NOMO-1 treated with dmso at 0.1 percent for 144 hours (cell line): ENCODE data around the gene FOXO1.

ENCODE experiments used
- DNase-seq: peaks from one replicate; lab custom pipeline; 2025; ENCODE audit not compliant: unreplicated experiment; lab: John Stamatoyannopoulos, UW

The FOXO1 gene

GRCh38 chr13:40611004-40611403 lies 55.4 kb downstream of the FOXO1 start:
- DNase-seq = no peak

GRCh38 chr13:40609972-40610726 lies 56.3 kb downstream of the FOXO1 start:
- DNase-seq = no peak

- no peak for DNase-seq
Observed at GRCh38 chr13:40608308-40608707, 58.1 kb downstream of the FOXO1 start.

DNA sequence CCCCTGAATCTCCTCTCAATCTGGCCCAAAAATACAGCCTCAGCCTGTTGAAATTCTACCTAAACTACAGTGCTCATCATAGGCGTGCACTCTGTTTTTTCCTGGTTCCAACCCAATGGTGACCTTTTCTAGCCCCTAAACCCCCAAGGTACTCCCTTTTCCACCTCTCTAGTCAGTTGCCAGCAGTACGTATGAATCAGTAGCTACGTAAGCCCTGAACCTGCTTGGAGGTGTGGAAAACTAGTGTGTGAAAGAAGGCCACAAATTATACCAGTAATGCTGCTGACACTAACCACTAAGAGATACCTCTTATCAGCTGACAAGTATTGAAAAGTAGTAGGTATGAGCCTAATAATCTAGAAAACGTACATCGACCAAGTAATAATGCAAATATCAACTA lies 60.9 kb downstream of the FOXO1 start:
- DNase-seq = no peak

GRCh38 chr13:40604135-40604534 lies 62.3 kb downstream of the FOXO1 start:
- no peak for DNase-seq

DNA sequence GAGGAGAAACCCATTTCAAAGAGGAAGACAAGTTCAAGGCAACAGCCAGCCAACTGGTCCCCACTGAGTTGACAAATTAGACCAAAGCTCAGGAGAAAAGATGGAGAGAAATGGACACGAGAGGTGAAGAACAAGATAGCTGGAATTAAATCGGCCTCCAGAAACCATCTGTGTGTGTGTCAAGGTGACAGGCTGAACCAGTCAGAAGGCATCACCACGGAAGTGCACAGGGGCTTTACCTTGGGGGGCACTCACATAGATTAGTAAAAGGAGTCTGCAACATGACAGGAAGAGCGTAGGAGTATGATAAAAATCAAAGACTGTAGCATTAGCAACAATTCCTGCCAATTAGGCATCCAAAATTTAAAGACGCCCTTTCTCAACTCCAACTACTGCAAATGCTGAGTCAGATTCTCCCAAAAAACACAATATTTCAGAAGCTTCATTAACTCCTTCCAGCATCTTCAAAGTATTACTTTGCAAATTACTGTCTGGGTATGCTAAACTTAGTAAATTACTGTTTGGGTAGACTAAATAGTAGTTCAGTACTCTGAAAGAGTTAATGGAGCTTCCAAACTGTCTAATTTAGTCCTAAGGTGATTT lies 66.2 kb downstream of the FOXO1 start:
- DNase-seq = no peak

DNA sequence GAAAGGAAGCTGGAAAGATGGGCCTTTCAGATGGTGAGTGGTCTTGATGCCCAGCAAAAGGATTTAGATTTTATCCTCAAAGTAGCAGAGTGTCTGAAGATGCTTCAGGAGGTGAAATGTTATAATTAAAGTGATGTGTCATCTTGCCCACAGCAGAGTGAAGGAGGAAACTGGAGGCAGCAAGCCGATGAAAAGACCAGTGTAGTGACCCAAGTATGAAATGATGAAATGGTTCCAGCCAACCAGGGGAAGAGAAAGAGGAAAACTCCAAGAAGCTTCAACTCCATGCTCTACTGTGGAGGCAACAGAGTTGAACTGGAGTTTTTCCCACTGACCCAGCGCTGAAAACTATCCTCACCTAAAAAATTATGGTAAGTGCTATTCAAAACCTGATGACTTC lies 66.7 kb downstream of the FOXO1 start:
- DNase-seq = no peak

- no peak for DNase-seq
Observed at GRCh38 chr13:40599124-40599523, 67.3 kb downstream of the FOXO1 start.

DNA sequence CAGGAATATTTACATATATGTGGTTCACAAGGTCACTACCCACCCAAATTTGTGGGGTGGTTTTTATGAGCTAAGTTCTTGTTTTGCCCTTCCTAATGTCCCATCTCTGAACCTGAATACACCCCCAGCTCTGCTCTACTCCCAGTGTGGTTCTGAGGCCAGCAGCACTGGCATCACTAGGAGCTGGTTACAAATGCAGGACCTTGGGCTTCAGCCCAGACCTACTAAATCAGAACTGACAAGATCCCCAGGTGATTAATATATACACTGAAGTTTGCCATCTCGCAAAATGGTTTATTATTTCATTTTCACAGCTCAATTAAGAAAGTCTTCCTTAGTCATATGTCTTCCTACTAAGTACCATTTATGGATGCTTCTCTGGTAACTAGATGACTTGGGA lies 67.9 kb downstream of the FOXO1 start:
- DNase-seq = no peak

GRCh38 chr13:40597735-40598365 lies 68.6 kb downstream of the FOXO1 start:
- DNase-seq = no peak

DNA sequence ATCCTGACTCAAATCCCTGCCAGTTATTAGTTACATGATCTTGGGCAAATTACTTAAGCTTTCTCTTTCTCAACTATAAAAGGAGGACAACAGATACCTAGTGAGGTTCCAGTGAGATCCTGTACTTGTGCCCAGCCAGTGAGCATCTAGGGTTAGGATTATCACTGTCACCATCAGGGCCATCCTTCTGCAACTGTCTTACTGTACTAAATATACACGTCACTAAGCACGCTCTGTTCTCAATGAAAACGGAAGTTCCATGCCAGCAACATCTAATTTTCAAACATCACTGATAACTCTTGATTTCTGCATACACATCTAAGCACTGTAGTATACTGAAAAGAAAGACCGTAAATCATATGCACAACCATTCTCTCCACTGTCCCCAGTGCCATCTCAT lies 70.0 kb downstream of the FOXO1 start:
- no peak for DNase-seq

GRCh38 chr13:40595693-40596092 lies 70.7 kb downstream of the FOXO1 start:
- no peak for DNase-seq

DNA sequence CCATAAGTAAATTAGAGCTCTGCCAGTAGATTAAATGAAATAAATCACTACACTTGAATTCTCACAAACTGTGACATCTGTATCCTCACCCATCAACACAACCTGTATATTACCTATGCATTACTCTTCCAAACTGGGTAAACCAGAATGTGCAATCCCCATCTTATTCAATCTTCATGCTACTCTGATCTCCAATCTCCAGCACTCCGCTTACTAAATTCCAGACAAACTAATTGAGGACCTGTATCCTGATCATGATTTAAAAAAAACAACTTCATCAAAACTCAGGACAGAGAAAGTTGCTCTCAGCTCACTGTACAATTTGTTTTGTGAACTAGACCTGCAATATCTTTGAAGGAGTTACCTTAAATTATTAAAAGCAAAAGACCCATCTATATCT lies 74.4 kb downstream of the FOXO1 start:
- DNase-seq = no peak

DNA sequence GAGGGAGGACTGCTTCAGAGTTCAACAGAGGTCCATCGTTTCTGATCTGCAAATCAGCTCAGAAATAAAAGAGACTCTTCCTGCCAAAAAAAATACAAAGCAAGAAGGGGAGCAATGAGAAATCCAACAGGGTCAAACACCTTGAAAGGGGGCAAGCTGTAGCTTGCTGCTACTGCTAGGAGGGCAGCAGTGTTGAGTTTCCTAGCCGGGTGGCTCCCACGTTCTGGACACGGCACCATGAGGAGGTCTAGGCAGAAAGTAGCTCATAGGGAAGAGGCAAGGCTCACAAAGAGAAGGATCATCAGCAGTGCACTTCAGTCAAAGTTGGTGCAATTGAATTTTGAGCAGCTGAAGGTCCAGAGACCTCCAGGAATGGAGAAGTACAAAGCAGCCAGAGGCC lies 75.3 kb downstream of the FOXO1 start:
- no peak for DNase-seq

DNA sequence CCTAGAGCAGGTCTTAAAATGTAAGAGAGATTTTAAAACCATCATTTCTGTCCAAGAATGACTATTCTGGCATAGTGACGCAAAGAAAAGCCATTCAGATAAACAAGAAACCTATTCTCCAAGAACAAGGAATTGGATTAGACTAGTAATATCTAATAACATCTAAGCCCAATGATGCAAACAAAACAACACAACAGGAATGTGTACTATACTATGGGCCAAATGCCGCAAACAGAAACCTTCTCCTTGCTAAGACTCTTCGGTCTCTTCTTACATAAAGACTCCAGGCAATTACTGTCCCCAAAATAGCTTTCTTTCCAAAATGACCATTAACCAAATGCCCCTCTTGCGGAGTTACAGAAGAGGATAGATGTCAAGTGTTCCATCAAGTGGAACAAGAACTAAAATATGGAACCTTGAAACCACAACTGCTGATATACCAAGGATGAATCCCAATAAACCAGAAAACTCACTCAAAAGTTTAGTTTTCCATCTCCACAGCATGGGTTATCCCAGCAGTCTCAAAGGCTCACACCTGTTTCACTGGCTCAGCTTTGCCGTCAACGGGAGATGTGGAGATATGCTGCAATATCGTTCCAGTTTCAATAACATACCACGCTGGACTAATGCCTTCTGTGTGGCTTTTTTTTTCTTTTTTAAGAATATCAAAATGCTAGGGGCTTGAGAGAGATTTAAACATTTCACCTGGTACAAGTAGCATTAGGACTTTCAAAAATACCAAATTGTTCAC lies 76.2 kb downstream of the FOXO1 start:
- DNase-seq = no peak

DNA sequence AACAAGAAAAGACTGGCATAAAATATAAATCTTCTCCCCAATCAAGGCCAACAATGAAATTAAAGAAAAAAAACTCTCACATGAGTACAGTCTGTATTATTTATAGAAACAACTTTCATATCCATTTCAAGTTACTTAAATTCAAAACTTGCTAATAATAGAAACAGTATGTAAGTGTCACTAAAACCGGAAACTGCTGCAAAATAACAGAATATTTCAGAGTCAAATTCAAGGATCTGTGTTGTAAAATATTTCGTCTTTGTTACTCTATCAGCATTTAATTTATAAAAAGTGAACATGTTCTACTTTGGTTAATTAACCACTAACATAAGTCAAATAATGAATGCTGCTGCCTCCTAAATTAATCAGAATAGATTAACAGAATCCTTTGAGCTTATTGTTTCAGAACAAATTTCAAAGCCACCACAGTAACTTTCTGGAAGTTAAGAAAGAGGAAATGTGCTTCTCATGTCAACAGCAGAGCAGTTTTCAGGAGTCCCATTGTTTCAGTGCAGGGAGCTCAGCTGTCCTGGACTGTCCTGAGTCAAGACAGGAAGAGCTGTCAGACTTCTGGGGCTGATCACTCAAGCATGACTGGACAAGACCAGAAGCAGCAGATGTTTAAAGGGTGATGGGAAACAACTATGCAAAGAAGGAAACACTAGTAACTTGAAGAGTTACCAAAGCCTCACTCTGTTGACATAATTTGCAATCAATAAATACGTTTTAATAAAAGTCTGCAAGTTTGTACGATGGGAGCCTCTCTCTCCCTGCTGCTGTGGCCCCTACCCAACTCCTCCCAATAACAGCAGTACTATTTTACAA lies 76.9 kb downstream of the FOXO1 start:
- peak; percentile 63 for DNase-seq

- DNase-seq = no peak
Observed at GRCh38 chr13:40588101-40588500, 78.3 kb downstream of the FOXO1 start.

GRCh38 chr13:40586886-40587565 lies 79.4 kb downstream of the FOXO1 start:
- DNase-seq = no peak

GRCh38 chr13:40585911-40586471 lies 80.5 kb downstream of the FOXO1 start:
- DNase-seq = no peak

DNA sequence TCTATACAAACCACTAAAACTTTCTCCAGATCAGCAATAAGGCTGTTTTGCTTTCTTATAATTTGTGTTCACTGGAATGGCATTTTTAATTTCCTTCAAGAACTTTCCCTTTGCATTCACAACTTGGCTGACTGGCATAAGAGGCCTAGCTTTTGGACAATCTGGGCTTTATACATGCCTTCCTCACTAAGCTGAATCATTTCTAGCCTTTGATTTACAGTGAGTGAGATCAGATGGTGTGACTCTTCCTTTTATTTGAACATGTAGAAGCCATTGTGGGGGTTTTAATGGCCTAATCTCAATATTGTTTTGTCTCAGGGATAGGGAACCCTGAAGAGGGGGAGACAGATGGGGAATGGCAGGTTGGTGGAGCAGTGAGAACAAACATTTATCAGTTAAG lies 82.7 kb downstream of the FOXO1 start:
- no peak for DNase-seq
